Limb (tissue), 2 donors: ENCODE data around the gene TMEM61.
A peak's percentile ranks its signal among the peaks of the same experiment; 100 is the strongest.

Experiments used
- DNase-seq, 2 donors: peaks; one replicate each; pipeline ENCODE4 v3.0.0-alpha.2; 2016; ENCODE audit errors: extremely low spot score in 2 of 2

TMEM61 gene

DNA sequence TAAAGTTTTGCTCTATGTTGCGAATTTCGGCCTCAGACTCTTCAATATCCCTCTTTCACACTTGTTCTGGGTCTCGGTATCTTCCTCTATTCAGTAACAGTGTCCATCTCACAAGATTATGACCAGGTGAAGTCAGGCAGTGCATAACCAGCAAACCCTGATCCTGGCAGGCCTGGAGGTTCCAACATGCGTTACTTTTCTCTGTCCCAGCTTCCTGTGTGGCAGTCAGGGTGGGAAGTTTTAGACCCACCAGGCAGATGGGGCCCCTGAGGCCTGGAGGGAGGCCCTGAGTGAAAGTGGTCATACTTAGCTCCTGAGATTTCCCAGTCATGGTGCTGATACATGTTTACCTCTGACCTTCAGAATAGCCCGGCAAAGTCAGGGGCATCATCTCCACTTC is 5.1 kb downstream of the TMEM61 start:
- no peak for DNase-seq

DNA sequence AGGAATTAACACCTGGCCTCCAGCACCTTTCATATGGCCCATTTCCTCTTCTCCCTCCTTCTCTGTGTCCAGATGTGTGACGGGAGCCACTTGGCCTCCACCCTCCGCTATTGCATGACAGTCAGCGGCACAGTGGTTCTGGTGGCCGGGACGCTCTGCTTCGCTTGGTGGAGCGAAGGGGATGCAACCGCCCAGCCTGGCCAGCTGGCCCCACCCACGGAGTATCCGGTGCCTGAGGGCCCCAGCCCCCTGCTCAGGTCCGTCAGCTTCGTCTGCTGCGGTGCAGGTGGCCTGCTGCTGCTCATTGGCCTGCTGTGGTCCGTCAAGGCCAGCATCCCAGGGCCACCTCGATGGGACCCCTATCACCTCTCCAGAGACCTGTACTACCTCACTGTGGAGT is 5.6 kb downstream of the TMEM61 start:
- no peak for DNase-seq

DNA sequence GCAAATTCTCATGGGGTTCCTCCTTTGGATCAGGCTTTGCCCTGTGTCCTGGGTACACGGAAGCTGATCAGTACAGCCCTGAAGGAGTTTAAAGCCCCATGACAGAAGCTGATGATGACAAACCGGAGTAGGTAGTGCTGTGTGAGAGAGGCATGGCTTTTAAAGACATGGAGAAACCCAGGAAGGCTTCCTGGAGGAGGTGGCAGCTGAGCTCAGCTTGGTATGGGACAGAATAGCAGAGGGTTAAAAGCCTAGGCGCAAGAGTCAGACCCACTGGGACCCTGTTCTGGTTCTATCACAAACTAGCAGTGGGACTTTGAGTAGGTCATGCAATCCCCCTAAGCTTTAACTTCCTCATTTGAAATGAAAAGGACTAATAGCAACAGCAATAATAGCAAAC is 6.1 kb downstream of the TMEM61 start:
- DNase-seq, result no peak

DNA sequence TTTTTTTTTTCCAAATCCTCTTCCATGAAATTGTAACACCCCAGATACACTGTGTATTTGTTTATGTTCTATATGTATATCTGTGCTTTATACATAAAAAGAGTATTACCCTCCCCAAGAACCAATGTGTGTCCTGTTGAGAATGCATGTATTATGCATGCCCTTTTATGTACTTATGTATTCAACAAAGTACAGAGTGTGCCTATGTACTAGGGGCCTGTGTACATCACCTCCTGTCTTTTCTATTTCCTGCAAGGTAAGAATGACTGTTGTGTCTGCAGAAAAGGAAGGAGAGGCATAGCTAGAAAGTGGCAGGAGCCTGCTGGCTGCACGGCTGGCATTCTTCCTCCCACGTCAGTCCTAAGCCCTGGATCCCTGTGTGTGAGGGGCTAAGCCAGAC is 7.0 kb downstream of the TMEM61 start:
- no peak for DNase-seq

DNA sequence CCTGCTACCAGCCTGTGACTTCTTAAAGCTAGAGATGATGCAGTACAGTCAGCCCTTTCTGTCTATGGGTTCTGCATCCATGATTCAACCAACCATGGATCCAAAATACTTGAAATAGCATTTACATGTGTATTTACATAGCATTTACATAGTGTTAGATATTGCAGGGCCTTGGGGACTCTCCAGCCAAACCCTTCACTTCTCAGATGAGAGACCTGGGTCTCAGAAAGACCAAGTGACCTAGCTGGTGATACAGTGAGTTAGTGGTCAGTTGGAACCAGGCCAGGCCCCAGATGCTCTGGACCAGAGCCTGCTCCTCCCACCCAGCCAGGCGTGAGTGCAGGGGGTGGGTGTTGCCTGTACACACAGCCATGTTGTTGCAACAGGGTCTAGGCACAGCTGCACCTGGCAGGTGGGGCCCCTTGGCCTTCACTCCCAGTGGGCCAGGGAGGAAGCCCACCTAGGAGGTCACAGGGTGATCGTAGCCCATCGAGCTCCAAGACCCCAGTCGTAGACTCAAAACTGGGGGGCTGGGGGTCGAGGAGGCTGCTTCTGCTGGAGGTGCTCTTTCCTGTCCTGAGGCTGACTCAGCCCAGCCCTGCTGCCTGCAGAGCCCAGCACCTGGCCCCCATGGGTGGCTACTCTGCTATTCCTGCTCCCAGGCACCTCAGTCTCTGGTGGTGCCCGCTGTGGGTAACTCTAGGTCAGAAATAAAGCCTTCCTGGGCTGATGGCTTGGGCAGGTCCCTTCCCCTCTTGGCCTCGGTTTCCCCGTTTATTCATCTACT is 7.7 kb downstream of the TMEM61 start:
- no peak for DNase-seq

DNA sequence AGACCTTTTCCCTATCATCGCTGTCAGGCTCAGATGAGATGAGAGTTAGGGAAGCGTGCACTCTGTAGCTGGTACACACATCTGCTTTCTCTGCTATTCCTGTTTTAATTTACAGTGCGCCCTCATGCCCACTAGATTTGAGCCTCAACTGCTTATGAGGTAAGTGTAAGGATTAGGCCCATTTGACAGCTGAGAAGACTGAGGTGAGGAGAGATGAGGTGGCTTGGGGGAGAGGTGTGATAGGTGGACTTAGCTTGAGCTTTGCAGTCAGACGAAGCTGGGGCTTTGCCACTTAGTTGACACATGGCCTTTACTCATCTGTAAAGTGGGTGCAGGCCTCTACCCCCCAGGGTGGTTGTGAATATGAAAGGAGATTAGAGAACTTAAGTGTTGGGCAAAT is 8.5 kb downstream of the TMEM61 start:
- no peak for DNase-seq

DNA sequence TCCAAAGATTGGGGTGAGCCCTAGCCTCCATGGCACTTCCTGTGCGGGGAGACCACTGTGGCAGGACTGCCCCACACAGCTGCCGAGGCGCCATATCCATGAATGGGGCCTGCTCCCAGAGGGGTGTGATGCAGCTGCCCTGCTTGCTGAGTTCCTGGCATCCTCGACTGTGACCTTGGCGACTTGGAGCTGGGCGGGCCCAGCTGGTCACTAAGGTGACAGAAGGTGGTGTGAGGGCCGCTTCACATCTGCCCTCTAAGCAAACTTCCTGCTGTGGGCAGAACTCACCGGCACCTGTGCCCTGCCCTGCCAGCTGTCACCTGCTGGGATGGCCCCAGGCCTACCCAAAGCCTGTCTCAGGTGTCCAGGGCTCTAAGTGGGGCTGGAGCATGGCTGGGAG is 9.0 kb downstream of the TMEM61 start:
- no peak for DNase-seq

DNA sequence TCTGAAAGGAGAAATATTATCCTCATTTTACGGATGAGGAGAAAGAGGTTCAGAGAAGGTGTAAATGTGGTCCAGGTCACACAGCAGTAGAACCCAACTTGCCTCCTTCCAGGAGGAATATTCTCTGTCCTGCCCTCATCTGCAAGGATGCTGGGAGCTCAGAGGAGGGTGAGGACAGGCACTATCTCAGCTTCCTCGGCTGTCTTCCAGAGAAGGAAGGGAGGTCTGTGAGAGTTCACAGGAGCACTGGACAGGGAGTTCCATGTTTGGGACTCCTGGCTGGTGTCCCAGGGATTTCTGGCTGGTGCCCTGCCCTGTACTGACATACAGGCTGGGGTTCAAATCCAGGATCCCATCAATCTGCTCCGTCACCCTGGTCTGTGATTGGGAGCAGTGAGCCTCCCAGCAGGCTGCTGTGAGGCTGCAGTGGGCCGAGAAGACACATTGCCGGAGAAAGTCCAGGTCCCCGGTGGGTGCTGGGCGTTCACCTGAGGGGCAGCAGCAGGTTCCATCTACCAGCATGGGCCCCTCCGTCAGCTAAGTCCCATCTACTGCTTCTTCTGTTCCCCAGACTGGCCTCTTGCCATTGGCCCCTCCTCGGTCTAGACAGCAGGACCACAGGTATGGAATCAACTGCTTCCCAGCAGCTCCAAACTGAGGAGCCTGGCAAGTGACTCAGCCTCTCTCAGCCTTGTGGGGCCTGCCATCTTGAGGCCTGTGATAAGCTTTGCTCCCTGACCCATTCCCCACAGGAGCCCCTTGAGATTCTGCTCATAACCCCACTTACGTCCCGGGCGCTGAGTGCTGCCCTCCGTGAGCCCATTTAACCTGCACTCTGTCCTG is 9.8 kb downstream of the TMEM61 start:
- DNase-seq, result no peak

DNA sequence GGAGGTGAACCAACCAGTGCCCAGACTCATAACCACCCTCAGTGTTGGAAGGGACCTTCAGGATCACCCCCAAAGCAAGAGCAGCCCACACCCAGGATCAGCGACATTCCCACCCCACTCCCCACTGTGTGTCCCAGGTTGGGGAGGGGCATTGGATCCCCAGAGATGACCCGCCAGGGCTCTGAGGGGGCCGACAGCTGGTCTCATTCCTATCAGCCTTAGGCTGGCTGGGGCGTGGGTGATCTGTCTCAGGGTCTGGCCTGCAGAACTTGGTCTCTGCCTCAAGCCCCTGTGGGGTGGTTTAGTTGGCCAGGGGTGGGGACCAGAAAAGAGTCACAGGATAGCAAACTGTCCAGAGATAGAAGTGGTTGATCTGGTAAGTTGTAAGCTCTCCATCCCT is 10.5 kb downstream of the TMEM61 start:
- DNase-seq, result no peak

DNA sequence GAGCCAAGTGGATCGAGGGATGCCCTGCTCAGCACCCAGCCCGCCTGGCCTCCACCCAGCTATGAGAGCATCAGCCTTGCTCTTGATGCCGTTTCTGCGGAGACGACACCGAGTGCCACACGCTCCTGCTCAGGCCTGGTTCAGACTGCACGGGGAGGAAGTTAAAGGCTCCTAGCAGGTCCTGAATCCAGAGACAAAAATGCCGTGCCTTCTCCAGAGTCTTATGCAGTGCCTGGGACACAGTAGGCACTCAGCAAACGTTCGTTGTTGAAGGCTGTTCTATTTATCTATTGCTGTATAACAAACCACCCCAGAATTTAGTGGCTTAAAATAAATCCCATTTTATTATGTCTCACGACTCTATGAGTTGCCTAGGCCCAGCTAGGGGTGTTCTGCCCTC is 11.5 kb downstream of the TMEM61 start:
- DNase-seq, result no peak

DNA sequence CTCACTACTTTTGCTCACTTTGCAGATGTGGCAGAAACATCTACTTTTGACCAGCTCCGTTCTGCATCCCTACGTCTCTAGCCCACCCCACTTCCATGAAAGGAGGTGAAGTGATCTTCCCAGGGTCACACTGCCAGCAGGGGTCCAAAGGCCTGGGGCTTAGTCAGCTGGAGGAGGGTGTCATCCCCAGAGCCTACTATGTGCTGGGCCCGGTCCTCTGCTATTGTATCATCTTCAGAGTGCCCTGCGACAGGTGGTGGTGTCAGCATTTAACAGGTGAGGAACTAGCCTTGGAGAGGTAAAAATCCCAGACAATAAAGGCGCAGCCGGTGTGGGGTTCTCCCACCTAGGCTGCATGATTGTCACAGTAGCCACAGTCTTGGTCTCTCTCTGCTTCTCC is 12.7 kb downstream of the TMEM61 start:
- no peak for DNase-seq

DNA sequence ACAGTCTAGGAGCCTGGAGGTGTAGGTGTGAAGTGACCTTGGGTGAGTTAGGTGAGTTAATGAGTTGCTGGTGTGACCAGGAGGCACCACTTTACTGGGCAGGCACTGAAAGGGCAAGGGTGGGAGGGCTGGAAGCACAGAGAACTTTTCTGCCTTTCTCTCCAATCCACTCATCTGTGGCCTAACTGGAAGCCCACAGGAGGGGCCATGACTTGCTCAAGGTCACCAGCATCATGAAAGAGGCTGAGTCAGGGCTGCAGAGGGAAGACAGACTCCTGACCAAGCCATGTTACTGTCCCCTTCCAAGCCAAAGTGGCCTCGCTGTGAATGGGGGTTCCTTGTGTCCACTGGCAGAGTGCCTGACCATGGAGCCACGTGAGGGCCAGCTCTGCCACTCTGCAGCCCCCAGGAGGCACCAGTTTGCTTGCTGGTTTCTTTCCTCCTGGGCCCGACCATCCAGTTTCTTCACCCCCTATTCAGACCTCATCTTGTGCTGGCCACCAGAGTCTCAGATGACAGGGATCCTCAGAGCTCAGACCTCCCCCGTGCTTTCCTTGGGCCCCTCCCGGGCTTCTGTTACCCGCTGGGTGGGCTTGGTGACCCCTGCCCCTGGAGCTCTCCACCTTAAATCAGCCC is 14.0 kb downstream of the TMEM61 start:
- no peak for DNase-seq

DNA sequence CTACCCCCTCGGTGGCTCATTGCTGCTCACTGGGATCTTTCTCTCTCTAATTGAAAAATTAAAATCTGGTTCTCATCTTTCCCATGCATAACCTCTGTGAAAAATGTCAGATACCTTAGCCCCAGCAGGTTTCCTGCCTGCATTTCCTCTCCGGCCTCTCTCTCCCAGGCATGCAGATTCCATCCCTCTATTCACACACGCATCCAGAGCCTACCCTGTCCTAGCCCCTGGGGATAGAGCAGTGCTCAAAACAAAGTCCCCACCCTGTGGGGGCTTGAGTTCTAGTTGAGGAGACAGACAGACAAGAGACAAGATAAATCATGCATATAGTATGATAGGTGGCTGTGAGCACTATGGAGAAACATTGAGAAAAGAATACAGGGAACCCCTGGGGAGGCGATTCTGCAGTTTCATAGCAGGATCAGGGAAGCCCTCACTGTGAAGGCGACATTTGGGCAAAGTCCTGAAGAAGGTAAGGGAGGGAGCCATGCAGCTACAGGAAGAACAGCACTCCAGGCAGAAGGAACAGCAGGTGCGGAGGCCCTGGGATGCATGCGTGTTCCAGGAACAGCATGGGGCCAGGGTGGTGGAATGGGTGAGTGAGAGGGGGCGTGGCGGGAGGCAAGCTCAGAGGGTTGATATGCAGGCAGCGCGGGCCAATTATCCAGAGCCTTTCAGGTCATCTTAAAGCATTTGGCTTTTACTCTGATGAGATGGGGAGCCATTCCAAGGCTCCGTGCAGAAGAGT is 14.8 kb downstream of the TMEM61 start:
- no peak for DNase-seq

DNA sequence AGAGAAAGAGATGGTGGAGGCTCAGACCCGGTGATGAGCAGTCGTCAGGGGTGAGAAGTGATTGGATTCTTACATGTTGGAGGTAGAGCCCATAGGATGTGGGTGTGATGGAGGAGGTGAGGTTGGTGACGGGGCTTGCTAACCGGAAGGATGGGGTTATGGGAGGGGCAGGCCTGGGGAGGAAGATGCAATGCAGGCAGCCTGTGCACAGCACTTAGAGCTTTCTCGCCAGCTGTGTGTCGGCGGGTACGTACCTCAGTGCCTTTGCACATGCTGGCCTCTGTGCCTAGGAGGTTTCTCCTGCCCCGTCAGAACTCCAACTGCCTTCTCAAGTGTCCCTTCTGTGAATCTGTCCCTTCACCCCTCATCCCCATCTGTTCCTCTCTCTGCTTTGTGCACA is 15.4 kb downstream of the TMEM61 start:
- no peak for DNase-seq

DNA sequence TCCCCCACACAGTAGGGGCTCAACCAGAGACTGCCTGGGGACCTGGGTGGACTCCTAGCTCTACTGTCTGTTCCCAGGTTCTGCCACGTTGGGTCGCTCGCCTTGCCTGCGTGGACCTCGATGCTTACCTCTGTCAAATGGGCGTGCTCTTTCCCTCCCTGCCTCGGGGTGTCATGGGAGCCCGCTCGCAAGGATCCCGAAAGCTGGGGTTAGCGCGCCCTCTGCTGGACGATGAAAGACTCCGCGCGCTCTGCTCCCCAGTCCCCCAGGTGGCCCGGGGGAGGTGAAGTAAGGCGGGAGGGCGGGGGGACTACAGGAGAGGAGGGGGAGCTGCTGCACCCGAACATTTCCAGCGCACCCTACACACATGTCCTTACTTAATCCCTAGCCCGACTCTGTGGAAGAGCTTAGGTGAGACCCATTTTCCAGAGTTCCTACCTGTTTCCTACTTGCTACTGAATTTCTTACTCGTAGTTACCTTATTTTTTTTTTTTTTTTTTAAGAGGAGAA is 16.0 kb downstream of the TMEM61 start:
- peak; percentile 36 to 80 for DNase-seq

DNA sequence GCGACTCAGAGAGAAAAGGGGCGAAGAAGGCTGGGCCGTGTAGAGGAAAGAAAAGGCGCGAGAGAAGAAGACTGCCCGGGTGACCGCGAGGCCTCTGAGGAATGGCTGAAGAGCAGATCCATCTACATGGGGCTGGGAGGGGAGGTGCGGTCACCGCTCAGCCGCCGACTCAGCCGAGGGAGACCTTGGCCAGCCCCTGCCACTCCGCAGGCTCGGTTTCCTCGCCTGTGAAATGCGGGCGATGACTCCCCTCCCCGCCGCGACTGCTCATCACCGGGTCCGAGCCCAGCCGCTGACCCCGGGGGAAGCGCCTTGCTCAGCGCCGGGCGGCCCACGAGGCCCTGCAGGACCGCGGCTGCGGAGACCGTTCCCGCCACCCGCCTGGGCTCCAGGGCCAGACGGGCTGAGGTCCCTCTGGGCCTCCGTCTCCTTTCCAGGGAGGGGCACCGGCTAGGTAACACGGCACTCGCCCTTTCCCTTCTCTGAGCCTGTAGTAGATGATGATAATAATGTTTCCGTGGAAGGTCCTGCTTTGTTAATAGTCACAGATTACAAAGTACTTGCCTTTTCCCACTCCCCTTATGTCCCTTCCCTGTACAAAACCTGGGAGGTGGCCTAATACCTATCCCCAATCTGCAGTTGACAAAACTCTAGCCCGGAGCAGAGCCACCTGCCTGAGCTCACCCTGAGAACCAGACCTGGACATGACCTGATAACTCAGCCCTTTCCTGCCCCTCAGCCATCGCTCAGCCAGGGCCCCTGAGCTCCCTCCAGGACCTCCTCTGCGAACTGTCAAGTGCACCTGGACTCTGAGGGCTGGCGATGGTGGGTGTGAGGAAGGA is 16.7 kb downstream of the TMEM61 start:
- no peak for DNase-seq

DNA sequence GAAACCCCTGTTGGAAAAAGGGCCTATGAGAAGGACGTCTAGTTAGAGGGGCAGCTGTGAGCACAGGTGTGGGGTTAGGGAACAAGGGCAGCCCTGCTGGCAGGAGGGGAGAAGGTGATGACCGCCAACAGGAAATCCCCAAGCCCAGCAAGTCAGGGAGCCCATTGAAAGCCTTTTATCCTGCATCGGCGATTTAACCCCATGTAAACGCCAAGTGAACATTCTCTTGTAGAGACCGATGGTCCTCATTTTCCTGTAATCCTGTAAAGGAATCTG is 17.2 kb downstream of the TMEM61 start:
- DNase-seq, result no peak

DNA sequence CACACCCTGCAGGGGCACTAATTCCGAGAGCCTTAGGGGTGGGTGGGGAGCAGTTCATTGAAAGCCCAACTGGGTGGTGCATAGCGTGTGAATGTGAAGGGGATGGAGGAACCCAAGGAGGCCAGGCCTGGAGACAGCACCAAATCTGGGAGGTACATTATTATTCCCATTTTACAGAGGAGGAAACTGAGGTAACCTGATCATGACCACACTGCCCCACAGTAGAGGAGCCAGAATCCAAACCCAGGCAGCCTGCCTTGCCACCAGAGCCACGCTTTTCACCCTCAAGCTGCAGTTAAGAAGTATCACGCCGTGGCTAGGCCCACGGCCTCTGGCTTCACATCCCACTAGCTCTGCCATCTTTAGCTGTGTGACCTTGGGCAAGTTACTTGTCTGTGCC is 17.7 kb downstream of the TMEM61 start:
- no peak for DNase-seq

DNA sequence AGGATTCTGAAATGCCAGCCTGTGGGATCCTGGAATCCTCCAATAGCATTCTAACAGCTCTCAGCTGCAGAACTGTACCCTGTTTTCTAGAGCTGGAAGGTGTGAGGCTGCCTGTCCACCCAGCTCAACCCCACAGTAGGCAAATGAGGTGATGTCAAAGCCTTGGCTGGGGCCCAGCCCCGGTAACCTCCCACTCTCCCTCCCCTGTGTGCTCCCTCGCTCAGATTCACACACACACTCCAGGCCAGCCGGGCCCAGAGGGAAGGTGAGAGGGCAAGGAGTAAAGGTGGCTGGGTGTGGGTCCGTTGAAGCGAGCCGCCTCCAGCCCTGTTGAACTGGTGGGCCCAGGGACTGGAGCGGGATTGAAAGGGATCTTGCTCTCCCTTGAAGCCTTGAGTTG is 18.2 kb downstream of the TMEM61 start, which contains the start of gene BSND:
TSS of gene BSND (plus strand) at position 257 of the 400 bp plus-strand sequence. CDS start 254 bp downstream, outside the sequence.
- no peak for DNase-seq
